Right lobe of liver (tissue), 6 donors: ENCODE results near the gene ENOX1. TPM values are rescaled to one million over a fixed set of nuclear protein-coding genes. Genes with fewer than 3 reads are reported as not detected.

Experiments used
- ATAC-seq, 4 donors: fragments of 200-7000 bp; cut with Tn5 transposase; one replicate each; pipeline ENCODE4 v1.9.1; 2020; ENCODE audit warnings: mild to moderate bottlenecking in 4 of 4, moderate library complexity in 4 of 4
- DNase-seq, 3 donors: peaks; one replicate each; pipeline ENCODE4 v3.0.0-alpha.2; 2020
- H3K27ac ChIP-seq, 3 donors: fragments of 200-600 bp; one replicate each; pipeline ENCODE4 v1.8.0; 2022
- H3K27me3 ChIP-seq, 2 donors: fragments of 200-600 bp; one replicate each; pipeline ENCODE4 v1.8.0; 2022
- H3K36me3 ChIP-seq, 4 donors: fragments of 200-600 bp; sonication (generic) in 1 of 4; one replicate each; pipeline versions ENCODE4 v1.5.1 to v1.8.0; 2017 to 2022; ENCODE audit warnings: control low read depth in 1 of 4
- H3K4me1 ChIP-seq, 4 donors: fragments of 200-600 bp; sonication (generic) in 1 of 4; one replicate each; pipeline versions ENCODE4 v1.5.1 to v1.8.0; 2017 to 2022; ENCODE audit warnings: control low read depth in 1 of 4
- H3K4me3 ChIP-seq, 3 donors: fragments of 200-600 bp; one replicate each; pipeline ENCODE4 v1.8.0; 2022
- H3K9me3 ChIP-seq, 4 donors: fragments of 200-600 bp; sonication (generic) in 1 of 4; one replicate each; pipeline versions ENCODE4 v1.5.1 to v1.8.0; 2017 to 2022; ENCODE audit warnings: control low read depth in 1 of 4
- POLR2A ChIP-seq: fragments of 450-650 bp; IDR thresholded peaks from one replicate; pipeline ENCODE4 v1.6.1; 2017; ENCODE audit warnings: antibody characterized with exemption, mild to moderate bottlenecking
- WGBS: methylation state at CpG from one replicate; pipeline ENCODE4 v1.1.6; 2018; ENCODE audit warnings: low coverage, low lambda C conversion rate; ENCODE audit not compliant: insufficient coverage; ENCODE audit errors: missing lambda C conversion rate; 5-methylcytosine and 5-hydroxymethylcytosine counted together
- intact Hi-C, 2 donors: fragments of 100-400 bp; cut with DNase I; formaldehyde crosslinking; loops; one replicate each; pipeline versions ENCODE4 v1.11.2 to v1.14.1; 2022
- total RNA-seq, 6 experiments: library from RNA; depleted of rRNA in 2 of 6; stranded (reverse); fragments of >200 nt in 2 of 6; fragmentation: NEBNext Ultra II Directional in 3 of 6; extraction: Animal tissue kit (Norgen Biotek cat#: 25700) in 3 of 6; gene quantifications; one replicate each; pipeline versions ENCODE4 v1.1.0 to v1.2.4, GENCODE V29; 2016 to 2023
- TF ChIP-seq, protein P1 (sequence below), 4 donors: fragments of 200-600 bp in 3 of 4; fragments of 450-650 bp in 1 of 4; IDR thresholded peaks; one replicate each; pipeline versions ENCODE4 v1.5.1 to v1.8.0; 2016 to 2022; ENCODE audit warnings: antibody characterized with exemption in 4 of 4, mild to moderate bottlenecking in 2 of 4
- donor health status: DM: no; HTN: yes; CAD: no.
- donor health status: DM: no; HTN: no; CAD: no.
- donor health status: DM: no; HTN: no; CAD: no.
- donor health status: DM: no; HTN: yes; CAD: no.
- donor health status: DM: no; HTN: yes; CAD: no.

The ENOX1 gene
- total RNA-seq, 6 experiments from 2014 or later: 0.07 to 0.16 TPM; not detected in 4

DNA sequence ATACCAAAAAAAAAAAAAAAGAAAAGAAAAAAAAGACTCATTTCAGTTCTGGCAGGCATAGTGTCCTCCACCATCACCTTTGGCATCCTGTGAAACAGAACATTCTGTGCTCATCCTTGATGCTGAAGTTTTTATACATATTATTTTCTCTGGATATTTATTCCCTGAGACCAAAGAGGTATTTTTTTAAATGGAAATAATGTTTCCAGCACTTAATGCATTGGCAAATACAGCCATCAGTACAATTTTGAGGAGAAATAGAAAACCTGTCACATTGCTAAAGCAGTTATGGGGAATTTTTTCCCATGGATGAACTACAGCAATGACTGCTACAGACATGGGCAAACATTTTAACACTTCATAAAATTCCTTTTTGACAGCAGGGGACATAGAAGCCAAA is 451.0 kb downstream of the ENOX1 start:
- no peak overlapping the region for H3K4me3 ChIP-seq
- DNase-seq: no peak
- no peaks in the 10 kb centered on the region for H3K36me3 ChIP-seq
- H3K27ac ChIP-seq: no peak overlapping the region
- intact Hi-C loops: no loop called here
- no peak for TF ChIP-seq POLR2A
- TF ChIP-seq, protein P1, sequence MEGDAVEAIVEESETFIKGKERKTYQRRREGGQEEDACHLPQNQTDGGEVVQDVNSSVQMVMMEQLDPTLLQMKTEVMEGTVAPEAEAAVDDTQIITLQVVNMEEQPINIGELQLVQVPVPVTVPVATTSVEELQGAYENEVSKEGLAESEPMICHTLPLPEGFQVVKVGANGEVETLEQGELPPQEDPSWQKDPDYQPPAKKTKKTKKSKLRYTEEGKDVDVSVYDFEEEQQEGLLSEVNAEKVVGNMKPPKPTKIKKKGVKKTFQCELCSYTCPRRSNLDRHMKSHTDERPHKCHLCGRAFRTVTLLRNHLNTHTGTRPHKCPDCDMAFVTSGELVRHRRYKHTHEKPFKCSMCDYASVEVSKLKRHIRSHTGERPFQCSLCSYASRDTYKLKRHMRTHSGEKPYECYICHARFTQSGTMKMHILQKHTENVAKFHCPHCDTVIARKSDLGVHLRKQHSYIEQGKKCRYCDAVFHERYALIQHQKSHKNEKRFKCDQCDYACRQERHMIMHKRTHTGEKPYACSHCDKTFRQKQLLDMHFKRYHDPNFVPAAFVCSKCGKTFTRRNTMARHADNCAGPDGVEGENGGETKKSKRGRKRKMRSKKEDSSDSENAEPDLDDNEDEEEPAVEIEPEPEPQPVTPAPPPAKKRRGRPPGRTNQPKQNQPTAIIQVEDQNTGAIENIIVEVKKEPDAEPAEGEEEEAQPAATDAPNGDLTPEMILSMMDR (IDR thresholded peaks at IDR 0.05): no peak
- H3K27me3 ChIP-seq: no peaks in the 10 kb centered on the region
- ATAC-seq: no peak
- no peaks in the 10 kb centered on the region for H3K9me3 ChIP-seq
- no peaks in the 10 kb centered on the region for H3K4me1 ChIP-seq

DNA sequence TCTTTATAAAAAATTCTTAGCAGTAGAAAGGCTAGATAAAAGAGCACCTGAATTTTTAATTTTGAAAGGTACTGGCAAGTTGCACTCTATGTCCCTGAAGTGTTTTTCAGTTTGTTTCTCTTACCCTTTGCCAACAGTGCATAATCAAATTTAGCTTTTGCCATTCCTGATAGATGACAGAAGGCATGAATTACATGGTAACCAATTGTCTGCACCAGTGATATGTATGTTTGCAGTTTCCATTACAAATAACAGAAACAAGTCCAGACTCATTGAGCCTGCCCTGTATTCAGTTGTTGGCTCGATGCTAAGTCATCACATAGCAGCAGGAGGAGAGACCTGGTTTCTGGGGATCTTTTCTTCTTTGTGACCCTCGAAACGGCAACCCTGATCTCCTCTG is 453.6 kb downstream of the ENOX1 start:
- H3K27ac ChIP-seq: no peak overlapping the region
- no peaks in the 10 kb centered on the region for H3K4me1 ChIP-seq
- ATAC-seq (no peak), DNase-seq (no peak)
- no peaks in the 10 kb centered on the region for H3K27me3 ChIP-seq
- H3K4me3 ChIP-seq: no peak overlapping the region
- H3K36me3 ChIP-seq: no peaks in the 10 kb centered on the region
- no peaks in the 10 kb centered on the region for H3K9me3 ChIP-seq
- 83% methylated on average over 3 of the region's 3 CpGs for WGBS
- intact Hi-C loops: no loop called here
- TF ChIP-seq, protein P1 (IDR thresholded peaks at IDR 0.05): no peak
- TF ChIP-seq POLR2A: no peak

DNA sequence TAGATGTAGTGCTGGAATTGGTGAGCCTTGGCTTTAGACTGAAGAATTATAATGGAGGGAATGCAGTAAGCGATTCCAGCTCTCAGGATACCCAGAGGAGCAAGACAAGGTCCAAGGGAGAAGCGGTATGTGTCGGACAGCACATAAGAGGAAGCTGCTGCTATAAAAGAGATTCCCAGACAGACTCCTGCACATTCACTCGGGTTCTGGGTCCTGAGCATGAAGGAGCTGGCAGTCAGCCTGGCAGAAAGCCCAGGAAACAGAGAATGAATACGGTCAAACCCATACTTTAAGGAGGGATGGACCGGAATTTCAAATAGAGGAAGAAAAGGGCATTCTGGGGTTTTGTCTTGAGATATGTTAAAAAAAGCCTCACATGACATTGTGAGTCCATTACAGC is 455.1 kb downstream of the ENOX1 start:
- TF ChIP-seq, protein P1 (IDR thresholded peaks at IDR 0.05): no peak
- TF ChIP-seq POLR2A: no peak
- ATAC-seq (no peak), DNase-seq (no peak)
- no peaks in the 10 kb centered on the region for H3K4me1 ChIP-seq
- intact Hi-C loops: no loop called here
- no peak overlapping the region for H3K27ac ChIP-seq
- H3K27me3 ChIP-seq: no peaks in the 10 kb centered on the region
- 80% methylated on average over 6 of the region's 6 CpGs for WGBS
- no peak overlapping the region for H3K4me3 ChIP-seq
- H3K9me3 ChIP-seq: no peaks in the 10 kb centered on the region
- H3K36me3 ChIP-seq: no peaks in the 10 kb centered on the region

DNA sequence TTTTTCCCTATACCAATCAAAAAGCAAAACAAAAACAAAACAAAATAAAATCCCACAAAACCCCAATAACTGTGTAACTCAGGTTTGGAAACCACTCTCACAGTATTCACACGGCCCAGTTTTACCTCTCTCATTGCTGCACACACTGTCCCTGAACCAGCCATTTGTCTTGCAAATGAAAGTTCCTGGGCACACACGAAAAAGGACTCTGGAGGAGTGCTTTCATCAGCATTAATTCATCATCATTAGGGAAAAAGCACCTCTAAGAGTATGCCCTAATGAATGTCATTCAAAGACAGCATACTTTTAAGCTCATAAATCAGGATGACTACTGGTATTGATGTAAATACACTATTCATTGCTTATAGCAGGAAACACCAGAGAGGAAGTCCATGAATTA is 457.1 kb downstream of the ENOX1 start:
- no peaks in the 10 kb centered on the region for H3K9me3 ChIP-seq
- ATAC-seq: no peak
- WGBS: 88% methylated on average over 2 of the region's 2 CpGs
- no peaks in the 10 kb centered on the region for H3K4me1 ChIP-seq
- H3K27ac ChIP-seq: no peak overlapping the region
- no peak for TF ChIP-seq POLR2A
- TF ChIP-seq, protein P1 (IDR thresholded peaks at IDR 0.05): no peak
- H3K4me3 ChIP-seq: no peak overlapping the region
- no peaks in the 10 kb centered on the region for H3K36me3 ChIP-seq
- intact Hi-C loops: no loop called here
- DNase-seq: no peak
- no peaks in the 10 kb centered on the region for H3K27me3 ChIP-seq

DNA sequence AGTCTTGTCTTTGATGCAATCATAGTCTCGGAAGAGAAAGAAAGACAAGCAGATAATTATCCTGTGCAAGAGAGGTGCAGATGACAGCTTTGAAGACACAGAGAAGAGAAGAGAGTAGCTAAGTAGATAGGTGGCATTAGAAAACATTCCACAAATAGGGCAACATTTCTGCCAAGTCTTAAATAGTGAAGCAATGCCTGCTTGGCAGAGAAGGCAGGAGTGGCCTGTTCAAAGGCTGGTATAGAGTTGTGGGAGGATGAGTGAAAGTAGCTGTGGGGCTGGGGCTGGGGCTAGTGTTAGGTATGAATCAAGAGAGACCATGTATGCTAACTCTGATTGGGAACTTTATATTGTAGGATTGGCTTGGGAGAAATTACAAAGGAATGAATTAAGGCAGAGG is 457.9 kb downstream of the ENOX1 start:
- ATAC-seq (peak in 3 of 4 donors; percentile 24 to 94 (median 26)), DNase-seq (no peak)
- Histone ChIP-seq H3K27me3 (no peaks in the 10 kb centered on the region), H3K9me3 (no peaks in the 10 kb centered on the region), H3K36me3 (no peaks in the 10 kb centered on the region), H3K4me1 (no peaks in the 10 kb centered on the region), H3K27ac (no peak overlapping the region), H3K4me3 (no peak overlapping the region)
- intact Hi-C loops: no loop called here
- WGBS: 31% methylated on average over 1 of the region's 1 CpG
- TF ChIP-seq POLR2A: no peak
- TF ChIP-seq, protein P1 (IDR thresholded peaks at IDR 0.05): no peak
